Heart right ventricle (tissue), 16 donors: ENCODE data around the gene MAP3K21. TPM values are rescaled to one million over a fixed set of nuclear protein-coding genes. Genes with fewer than 3 reads are reported as not detected.

Source experiments
- ATAC-seq, 8 donors: fragments of 200-7000 bp; cut with Tn5 transposase; one replicate each; pipeline ENCODE4 v1.9.1; 2020; ENCODE audit warnings: mild to moderate bottlenecking in 8 of 8, moderate library complexity in 8 of 8, moderate number of reproducible peaks in 1 of 8
- DNase-seq, 2 donors: peaks; one replicate each; pipeline ENCODE4 v3.0.0-alpha.2; 2020
- H3K27ac ChIP-seq, 10 donors: fragments of 200-600 bp; sonication (generic) in 2 of 10; one replicate each; pipeline versions ENCODE4 v1.5.0 to v1.8.0; 2020 to 2022; ENCODE audit warnings: mild to moderate bottlenecking in 3 of 10
- H3K27me3 ChIP-seq, 7 donors: fragments of 200-600 bp; one replicate each; pipeline ENCODE4 v1.8.0; 2021 to 2022; ENCODE audit warnings: mild to moderate bottlenecking in 2 of 7
- H3K36me3 ChIP-seq, 9 donors: fragments of 200-600 bp; sonication (generic) in 1 of 9; one replicate each; pipeline versions ENCODE4 v1.5.0 to v1.8.0; 2020 to 2022; ENCODE audit warnings: mild to moderate bottlenecking in 2 of 9
- H3K4me1 ChIP-seq, 9 donors: fragments of 200-600 bp; sonication (generic) in 1 of 9; one replicate each; pipeline versions ENCODE4 v1.5.0 to v1.8.0; 2020 to 2022; ENCODE audit warnings: mild to moderate bottlenecking in 4 of 9
- H3K4me3 ChIP-seq, 10 donors: fragments of 200-600 bp; sonication (generic) in 2 of 10; one replicate each; pipeline versions ENCODE4 v1.5.0 to v1.8.0; 2020 to 2022; ENCODE audit warnings: mild to moderate bottlenecking in 7 of 10, moderate library complexity in 2 of 10
- H3K9me3 ChIP-seq, 11 donors: fragments of 200-600 bp in 10 of 11; sonication (generic) in 2 of 11; one replicate each; pipeline versions ENCODE4 v1.5.0 to v1.8.0; 2013 to 2022; ENCODE audit warnings: mild to moderate bottlenecking in 2 of 11, control low read depth in 1 of 11, moderate library complexity in 1 of 11
- CTCF ChIP-seq, 9 donors: fragments of 200-600 bp; sonication (generic) in 2 of 9; IDR thresholded peaks; one replicate each; pipeline versions ENCODE4 v1.5.0 to v1.8.0; 2021 to 2022; ENCODE audit warnings: antibody characterized with exemption in 9 of 9, mild to moderate bottlenecking in 5 of 9, moderate library complexity in 1 of 9
- WGBS, 2 donors: extraction: QIAGEN DNeasy Blood & Tissue Kit; methylation state at CpG; one replicate each; pipeline ENCODE4 v1.1.7; 2013; ENCODE audit warnings: inconsistent platforms in 1 of 2; 5-methylcytosine and 5-hydroxymethylcytosine counted together
- intact Hi-C, 10 donors: fragments of 100-400 bp; cut with DNase I; formaldehyde crosslinking; loops; one replicate each; pipeline versions ENCODE4 v1.11.1 to v1.14.2; 2022
- polyA plus RNA-seq, 2 donors: library from polyadenylated mRNA; stranded (reverse); fragments of 200-250 nt; gene quantifications; one replicate each; pipeline ENCODE4 v1.2.3, GENCODE V29; 2013
- total RNA-seq, 10 donors: library from RNA; stranded (reverse); fragmentation: NEBNext Ultra II Directional in 3 of 10; extraction: Animal tissue kit (Norgen Biotek cat#: 25700) in 3 of 10; gene quantifications; one replicate each; pipeline versions ENCODE4 v1.2.1 to v1.2.4, GENCODE V29; 2021 to 2023
- donor health status: Arrhythmogenic right ventricular cardiomyopathy.
- donor health status: ischemic (EF 13 %, LVEDD 7.1; RV severe dilation, severe dysfunction).
- donor health status: healthy with polysubstance abuse.
- donor health status: DM: no; HTN: yes; CAD: no.
- donor health status: DM: no; HTN: no; CAD: no.
- donor health status: ischemic (EF 25% LVEDD 6.9; RV normal size, moderate dysfunction).
- donor health status: ischemic (EF 25% LVEDD 5.7; RV mildly dilated, moderate dysfunction).
- donor health status: healthy.
- donor health status: DM: yes; HTN: yes; CAD: no.
- donor health status: Ischemic cardiomyopathy.
- donor health status: ischemic (EF 35%, LVEDD 5.7; RV mildly dilated, moderate dysfunction).
- donor health status: nonischemic (EF 11% LVEDD 7.7; RV severe dilation, severe dysfunction).
- donor health status: DM: yes; HTN: yes; CAD: no.
- donor health status: PGD.
- donor health status: ischemic (EF 29% LVEDD 5.4; RV normal size, mild dysfunction).
- donor health status: nonischemic (EF 23%, LVEDD 6.1; RV moderate dilation, normal function).

MAP3K21 gene
- total and polyA plus RNA-seq, 12 donors: 0.07 to 0.47 (median 0.17) TPM

GRCh38 chr1:233326319-233326718 lies 1.2 kb upstream of the MAP3K21 start:
- H3K27me3 ChIP-seq: peaks cover 8 to 43% (median 29%) of the 10 kb centered on the region in 7 donors
- H3K36me3 ChIP-seq: no peaks in the 10 kb centered on the region
- no peaks in the 10 kb centered on the region for H3K9me3 ChIP-seq
- no peak for DNase-seq
- H3K27ac ChIP-seq: no peak overlapping the region
- no peak overlapping the region for H3K4me3 ChIP-seq
- no peak for TF ChIP-seq CTCF (IDR thresholded peaks at IDR 0.05)
- no peak for ATAC-seq
- intact Hi-C loops: no loop called here
- H3K4me1 ChIP-seq: peaks cover 3 to 17% (median 9%) of the 10 kb centered on the region in 9 donors

GRCh38 chr1:233326811-233327650 lies 493 bp upstream of the MAP3K21 start:
- intact Hi-C loops: no loop called here
- Histone ChIP-seq H3K4me3 (peak overlapping the region in 9 of 10 donors; percentile 42 to 68 (median 59)), H3K36me3 (no peaks in the 10 kb centered on the region), H3K27me3 (peaks cover 8 to 49% (median 30%) of the 10 kb centered on the region in 7 donors), H3K9me3 (no peaks in the 10 kb centered on the region), H3K4me1 (peaks cover 3 to 17% (median 9%) of the 10 kb centered on the region in 9 donors), H3K27ac (no peak overlapping the region)
- 4 to 5% methylated on average over 36 to 49 of the region's 49 CpGs for whole genome bisulfite sequencing, 2 donors
- ATAC-seq (peak; percentile 78 to 92 (median 85)), DNase-seq (peak; percentile 61 to 75)
- TF ChIP-seq CTCF (IDR thresholded peaks at IDR 0.05): no peak

- Histone ChIP-seq H3K36me3 (no peaks in the 10 kb centered on the region), H3K9me3 (no peaks in the 10 kb centered on the region), H3K4me3 (peak overlapping the region; percentile 42 to 68 (median 57)), H3K4me1 (peaks cover 3 to 17% (median 9%) of the 10 kb centered on the region in 9 donors), H3K27ac (peak overlapping the region in 2 of 10 donors; percentile 4 to 20), H3K27me3 (peaks cover 8 to 52% (median 30%) of the 10 kb centered on the region in 7 donors)
- DNase-seq (peak in 1 of 2 donors; percentile 19), ATAC-seq (peak in 2 of 8 donors; percentile 22 to 26)
- no peak for TF ChIP-seq CTCF (IDR thresholded peaks at IDR 0.05)
- 1 to 2% methylated on average over 92 to 96 of the region's 96 CpGs for WGBS, 2 donors
- intact Hi-C loops: no loop called here
Observed at GRCh38 chr1:233328142-233328921, 808 bp downstream of the MAP3K21 start.
